OCI-LY1 (cell line): ENCODE measurements around the gene ENTPD8.

Source experiments
- H2AFZ ChIP-seq: fragments of 200-600 bp; sonication (generic), shearing (Covaris generic); 2 replicates; pipeline ENCODE4 v1.6.0; 2014; ENCODE audit warnings: antibody characterized with exemption, mild to moderate bottlenecking, low read length
- H3F3A ChIP-seq: fragments of 200-600 bp; sonication (generic), shearing (Covaris generic); 2 replicates; pipeline ENCODE4 v1.6.0; 2014; ENCODE audit warnings: mild to moderate bottlenecking, antibody characterized with exemption, low read length, moderate library complexity; ENCODE audit not compliant: insufficient read depth
- H3K27ac ChIP-seq: fragments of 200-600 bp; sonication (generic); 2 replicates; pipeline ENCODE4 v1.5.1; 2014; ENCODE audit warnings: low read length, mixed run types, mild to moderate bottlenecking, low read depth; ENCODE audit not compliant: poor library complexity, severe bottlenecking
- H3K27me3 ChIP-seq: fragments of 200-600 bp; sonication (generic); 2 replicates; pipeline ENCODE4 v1.6.0; 2014; ENCODE audit warnings: antibody characterized with exemption, mild to moderate bottlenecking, low read length, moderate library complexity; ENCODE audit not compliant: insufficient read depth
- H3K36me3 ChIP-seq: fragments of 200-600 bp; sonication (generic); 2 replicates; pipeline ENCODE4 v1.6.1; 2014; ENCODE audit warnings: mild to moderate bottlenecking, antibody characterized with exemption, low read length, moderate library complexity, mixed read lengths; ENCODE audit not compliant: insufficient read depth
- H3K4me1 ChIP-seq: fragments of 200-600 bp; sonication (generic); 2 replicates; pipeline ENCODE4 v1.5.1; 2014; ENCODE audit warnings: mild to moderate bottlenecking, low read length, moderate library complexity; ENCODE audit not compliant: insufficient read depth, severe bottlenecking
- H3K4me2 ChIP-seq: fragments of 200-600 bp; sonication (generic), shearing (Covaris generic); 2 replicates; pipeline ENCODE4 v1.6.1; 2014; ENCODE audit warnings: low read length
- H3K4me3 ChIP-seq: fragments of 200-600 bp; sonication (generic); 2 replicates; pipeline ENCODE4 v1.5.1; 2014; ENCODE audit warnings: low read length, low read depth, mild to moderate bottlenecking, mixed read lengths; ENCODE audit not compliant: poor library complexity, severe bottlenecking
- H3K79me2 ChIP-seq: fragments of 200-600 bp; shearing (Covaris generic); 2 replicates; pipeline ENCODE4 v1.6.1; 2016; ENCODE audit warnings: mixed run types, low read length, mixed read lengths; ENCODE audit not compliant: insufficient read depth
- H3K9ac ChIP-seq: fragments of 200-600 bp; sonication (generic), shearing (Covaris generic); 2 replicates; pipeline ENCODE4 v1.6.1; 2014; ENCODE audit warnings: mild to moderate bottlenecking, low read length, mixed read lengths
- H3K9me2 ChIP-seq: fragments of 200-600 bp; sonication (generic), shearing (Covaris generic); 2 replicates; pipeline ENCODE4 v1.6.1; 2014; ENCODE audit warnings: low read depth, mild to moderate bottlenecking, low read length, mixed read lengths
- H3K9me3 ChIP-seq: fragments of 200-600 bp; shearing (Covaris generic); 2 replicates; pipeline ENCODE4 v1.6.1; 2014; ENCODE audit warnings: low read length, mixed read lengths
- H4K20me1 ChIP-seq: fragments of 200-600 bp; sonication (generic), shearing (Covaris generic); 2 replicates; pipeline ENCODE4 v1.6.0; 2016; ENCODE audit warnings: mild to moderate bottlenecking, low read length; ENCODE audit not compliant: insufficient read depth
- EZH2 ChIP-seq: fragments of 200-600 bp; sonication (generic), shearing (Covaris generic); IDR thresholded peaks from 2 replicates; pipeline ENCODE4 v1.8.0; 2017; ENCODE audit warnings: borderline replicate concordance, mixed run types, mild to moderate bottlenecking, antibody characterized with exemption, low read length, moderate library complexity, mixed read lengths
- TF ChIP-seq, protein P1 (sequence below): fragments of 200-600 bp; sonication (generic), shearing (Covaris generic); IDR thresholded peaks from 2 replicates; pipeline ENCODE4 v1.5.1; 2017; ENCODE audit warnings: mild to moderate bottlenecking, antibody characterized with exemption, low read length, moderate library complexity, mixed read lengths

ENTPD8 gene

DNA sequence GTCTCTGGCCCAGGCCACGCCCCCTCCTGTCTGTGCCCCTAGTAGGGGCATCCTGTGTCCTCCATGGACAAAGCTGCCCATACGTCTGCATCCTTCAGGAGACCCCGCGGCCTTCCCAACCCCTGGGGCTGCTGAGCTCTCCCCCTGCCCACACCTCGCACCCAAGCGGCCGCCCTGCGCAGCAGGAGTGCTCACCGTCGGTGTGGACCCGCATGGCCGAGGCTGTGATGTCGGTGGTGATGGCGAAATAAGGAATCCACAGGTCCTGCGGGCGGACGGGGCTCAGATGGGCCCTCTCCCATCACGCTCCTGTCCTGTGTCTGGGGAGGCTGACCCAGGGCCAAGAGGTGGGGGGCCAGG is 22.8 kb upstream of the ENTPD8 start:
- H3K27ac ChIP-seq = no peak overlapping the region
- H3K4me3 ChIP-seq = no peak overlapping the region
- no peaks in the 10 kb centered on the region for H3K79me2 ChIP-seq
- peaks cover 21% of the 10 kb centered on the region for H3K4me1 ChIP-seq
- peaks cover 5% of the 10 kb centered on the region; the same call in 1 of the 2 replicates for H3K27me3 ChIP-seq
- H3K36me3 ChIP-seq = no peaks in the 10 kb centered on the region
- no peaks in the 10 kb centered on the region for H3K9me3 ChIP-seq
- TF ChIP-seq, protein P1, sequence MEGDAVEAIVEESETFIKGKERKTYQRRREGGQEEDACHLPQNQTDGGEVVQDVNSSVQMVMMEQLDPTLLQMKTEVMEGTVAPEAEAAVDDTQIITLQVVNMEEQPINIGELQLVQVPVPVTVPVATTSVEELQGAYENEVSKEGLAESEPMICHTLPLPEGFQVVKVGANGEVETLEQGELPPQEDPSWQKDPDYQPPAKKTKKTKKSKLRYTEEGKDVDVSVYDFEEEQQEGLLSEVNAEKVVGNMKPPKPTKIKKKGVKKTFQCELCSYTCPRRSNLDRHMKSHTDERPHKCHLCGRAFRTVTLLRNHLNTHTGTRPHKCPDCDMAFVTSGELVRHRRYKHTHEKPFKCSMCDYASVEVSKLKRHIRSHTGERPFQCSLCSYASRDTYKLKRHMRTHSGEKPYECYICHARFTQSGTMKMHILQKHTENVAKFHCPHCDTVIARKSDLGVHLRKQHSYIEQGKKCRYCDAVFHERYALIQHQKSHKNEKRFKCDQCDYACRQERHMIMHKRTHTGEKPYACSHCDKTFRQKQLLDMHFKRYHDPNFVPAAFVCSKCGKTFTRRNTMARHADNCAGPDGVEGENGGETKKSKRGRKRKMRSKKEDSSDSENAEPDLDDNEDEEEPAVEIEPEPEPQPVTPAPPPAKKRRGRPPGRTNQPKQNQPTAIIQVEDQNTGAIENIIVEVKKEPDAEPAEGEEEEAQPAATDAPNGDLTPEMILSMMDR = no peak
- no peak for TF ChIP-seq EZH2
- H3F3A ChIP-seq = no peaks in the 10 kb centered on the region
- no peak overlapping the region for H3K9ac ChIP-seq
- no peaks in the 10 kb centered on the region for H4K20me1 ChIP-seq
- H2AFZ ChIP-seq = no peak overlapping the region
- H3K9me2 ChIP-seq = no peaks in the 10 kb centered on the region
- H3K4me2 ChIP-seq = no peak overlapping the region

DNA sequence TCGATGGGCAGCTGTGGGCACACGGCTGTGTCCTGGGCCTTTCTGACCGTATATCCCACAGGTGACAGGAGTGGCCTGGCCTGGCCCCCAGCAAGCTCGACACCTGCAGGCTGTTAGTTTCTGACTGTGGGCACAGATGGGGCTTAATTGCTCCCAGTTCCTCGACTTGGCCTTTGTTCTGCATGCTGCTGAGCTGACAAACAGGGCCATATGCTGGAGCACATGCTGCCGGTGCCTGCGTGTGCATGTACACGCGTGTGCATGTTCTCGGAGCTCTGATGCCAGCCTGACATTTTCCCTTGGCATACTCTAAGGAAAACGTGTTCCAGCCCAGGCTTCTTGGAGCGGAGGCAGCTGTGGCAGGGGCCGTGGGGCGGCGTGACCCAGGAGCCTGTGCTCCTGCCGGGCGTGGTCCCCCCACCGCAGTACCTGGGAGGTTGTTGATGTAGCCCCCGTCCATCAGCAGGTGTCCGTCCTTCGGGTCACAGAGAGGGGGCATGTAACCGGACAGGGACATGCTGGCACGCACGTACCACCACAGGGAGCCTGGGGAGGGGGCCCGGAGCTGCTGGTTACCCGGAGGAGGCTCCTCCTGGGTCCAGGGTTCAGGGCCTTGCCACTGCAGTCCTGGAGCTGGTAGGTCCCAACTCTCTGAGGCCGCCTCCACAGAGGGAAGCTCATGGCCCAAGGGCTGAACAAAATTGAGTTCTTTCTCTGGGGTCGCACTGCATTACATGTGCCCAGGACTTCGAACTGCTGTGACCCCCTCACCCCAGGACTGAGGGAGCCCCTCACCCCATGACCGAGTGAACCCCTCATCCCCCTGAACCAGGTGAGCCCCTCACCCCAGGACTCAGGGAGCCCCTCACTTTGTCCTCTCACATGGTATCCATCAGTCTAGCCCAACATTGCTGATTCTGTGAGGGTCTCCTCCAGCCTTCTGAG is 22.1 kb upstream of the ENTPD8 start:
- no peaks in the 10 kb centered on the region for H3F3A ChIP-seq
- peaks cover 5% of the 10 kb centered on the region; the same call in 1 of the 2 replicates for H3K27me3 ChIP-seq
- TF ChIP-seq, protein P1 = no peak
- TF ChIP-seq EZH2 = no peak
- no peaks in the 10 kb centered on the region for H3K79me2 ChIP-seq
- H3K9ac ChIP-seq = no peak overlapping the region
- H3K36me3 ChIP-seq = no peaks in the 10 kb centered on the region
- no peaks in the 10 kb centered on the region for H3K9me3 ChIP-seq
- no peak overlapping the region for H3K4me3 ChIP-seq
- no peak overlapping the region for H3K27ac ChIP-seq
- H3K9me2 ChIP-seq = no peaks in the 10 kb centered on the region
- no peaks in the 10 kb centered on the region for H4K20me1 ChIP-seq
- peaks cover 25% of the 10 kb centered on the region for H3K4me1 ChIP-seq
- H3K4me2 ChIP-seq = no peak overlapping the region
- H2AFZ ChIP-seq = no peak overlapping the region

DNA sequence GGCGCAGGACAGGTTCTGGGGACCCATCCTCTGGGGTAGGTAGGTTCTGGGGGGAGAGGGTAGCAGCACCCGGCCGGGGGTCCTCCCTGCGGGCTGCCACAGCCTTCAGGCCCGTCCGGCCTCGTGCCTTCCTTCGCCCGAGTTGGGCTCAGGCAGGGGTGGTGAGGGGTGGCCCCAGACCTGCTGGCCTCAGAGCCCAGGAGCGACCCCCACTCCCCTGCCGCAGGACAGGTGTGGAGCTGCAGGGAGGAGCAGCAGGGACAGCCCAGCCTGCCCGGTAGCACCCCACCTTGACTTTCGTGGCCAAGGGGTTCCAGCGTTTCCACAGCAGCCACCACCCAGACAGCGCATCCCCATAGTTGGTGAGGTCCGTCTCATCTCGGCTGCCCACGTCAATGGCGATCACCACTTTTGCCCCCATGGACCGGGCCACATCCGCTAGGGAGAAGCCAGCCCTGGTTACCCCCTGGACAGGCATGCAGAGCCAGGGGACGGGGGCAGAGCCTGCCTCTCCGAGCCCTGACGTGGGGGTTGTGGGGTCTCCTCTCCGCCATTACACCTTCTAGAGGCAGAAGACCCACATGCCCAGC is 21.3 kb upstream of the ENTPD8 start:
- H3K79me2 ChIP-seq = no peaks in the 10 kb centered on the region
- no peaks in the 10 kb centered on the region for H3K9me3 ChIP-seq
- H3K4me3 ChIP-seq = peak overlapping the region; percentile 48
- no peak overlapping the region for H3K27ac ChIP-seq
- H3K4me1 ChIP-seq = peaks cover 32% of the 10 kb centered on the region
- no peak overlapping the region for H2AFZ ChIP-seq
- no peaks in the 10 kb centered on the region for H3F3A ChIP-seq
- peaks cover 5% of the 10 kb centered on the region; the same call in 1 of the 2 replicates for H3K27me3 ChIP-seq
- H3K9me2 ChIP-seq = no peaks in the 10 kb centered on the region
- H3K36me3 ChIP-seq = peaks cover 4% of the 10 kb centered on the region; the same call in 1 of the 2 replicates
- H3K4me2 ChIP-seq = peak overlapping the region; percentile 61
- TF ChIP-seq, protein P1 = no peak
- no peak for TF ChIP-seq EZH2
- H4K20me1 ChIP-seq = no peaks in the 10 kb centered on the region
- H3K9ac ChIP-seq = peak overlapping the region; percentile 12; the same call in 1 of the 2 replicates
